GM19324 (cell line): Measurements from ENCODE around the gene DUSP1.

Source experiments
- ATAC-seq: cut with Tn5 transposase; IDR thresholded peaks from one replicate; pipeline ENCODE4 v1.9.1; 2021; ENCODE audit warnings: mild to moderate bottlenecking, moderate library complexity; ENCODE audit not compliant: unreplicated experiment, low FRiP score

Gene DUSP1

DNA sequence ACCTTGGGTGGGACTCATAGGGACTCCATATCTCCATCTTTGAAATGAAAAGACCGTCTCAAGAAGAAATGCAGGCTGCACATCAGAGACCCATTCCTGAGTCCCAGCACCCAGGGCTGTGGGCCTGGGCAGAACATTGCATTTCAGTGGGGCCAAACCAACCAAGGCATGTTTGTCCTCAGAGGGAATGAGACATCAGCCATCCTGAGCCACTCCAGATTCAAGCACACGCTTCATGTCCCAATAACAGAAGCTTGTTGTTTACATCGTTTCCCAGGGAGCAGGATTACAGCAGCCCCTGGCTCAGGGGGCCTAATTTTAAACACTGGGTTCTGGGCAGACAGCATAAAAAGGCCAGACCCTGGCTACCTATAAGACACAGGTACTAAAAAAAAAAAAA lies 24.3 kb downstream of the DUSP1 start:
- no peak for ATAC-seq

DNA sequence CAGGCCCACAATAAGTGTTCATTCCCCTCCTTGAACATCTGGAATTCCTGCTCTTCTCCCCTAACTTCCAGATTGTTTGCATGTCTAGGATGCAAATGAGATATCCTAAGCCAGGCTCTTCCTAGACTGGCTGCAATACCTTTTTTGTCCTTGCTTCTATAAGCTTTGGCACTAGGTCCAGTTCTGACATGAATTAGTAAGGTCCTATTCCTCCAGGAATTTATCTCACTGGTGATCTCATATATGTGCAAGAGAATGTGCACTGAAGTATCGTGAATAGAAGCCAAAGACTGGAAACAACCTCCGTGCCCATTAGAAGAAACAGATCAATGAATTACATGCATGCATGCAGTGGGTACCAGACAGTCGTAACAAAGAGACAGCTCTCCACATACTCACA lies 25.2 kb downstream of the DUSP1 start:
- no peak for ATAC-seq

DNA sequence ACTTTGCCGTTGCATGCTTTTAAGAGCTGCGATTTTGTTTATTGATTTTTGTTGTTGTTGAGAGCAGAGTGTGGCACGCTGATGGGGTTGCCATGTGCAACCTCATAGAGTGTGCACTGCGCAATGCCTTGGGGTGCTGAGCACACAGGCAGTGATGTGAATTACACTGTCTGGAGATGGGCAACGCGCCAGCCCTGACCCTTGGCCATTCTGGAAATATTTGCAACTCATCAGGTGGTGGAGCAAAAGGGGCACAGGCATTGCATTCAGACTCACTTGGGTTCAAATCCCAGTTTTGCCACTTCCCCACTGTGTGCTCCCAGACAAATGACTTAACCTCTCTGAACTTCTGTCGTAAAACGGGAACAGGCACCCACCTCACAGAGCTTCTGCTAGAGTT lies 25.6 kb downstream of the DUSP1 start:
- ATAC-seq = no peak

DNA sequence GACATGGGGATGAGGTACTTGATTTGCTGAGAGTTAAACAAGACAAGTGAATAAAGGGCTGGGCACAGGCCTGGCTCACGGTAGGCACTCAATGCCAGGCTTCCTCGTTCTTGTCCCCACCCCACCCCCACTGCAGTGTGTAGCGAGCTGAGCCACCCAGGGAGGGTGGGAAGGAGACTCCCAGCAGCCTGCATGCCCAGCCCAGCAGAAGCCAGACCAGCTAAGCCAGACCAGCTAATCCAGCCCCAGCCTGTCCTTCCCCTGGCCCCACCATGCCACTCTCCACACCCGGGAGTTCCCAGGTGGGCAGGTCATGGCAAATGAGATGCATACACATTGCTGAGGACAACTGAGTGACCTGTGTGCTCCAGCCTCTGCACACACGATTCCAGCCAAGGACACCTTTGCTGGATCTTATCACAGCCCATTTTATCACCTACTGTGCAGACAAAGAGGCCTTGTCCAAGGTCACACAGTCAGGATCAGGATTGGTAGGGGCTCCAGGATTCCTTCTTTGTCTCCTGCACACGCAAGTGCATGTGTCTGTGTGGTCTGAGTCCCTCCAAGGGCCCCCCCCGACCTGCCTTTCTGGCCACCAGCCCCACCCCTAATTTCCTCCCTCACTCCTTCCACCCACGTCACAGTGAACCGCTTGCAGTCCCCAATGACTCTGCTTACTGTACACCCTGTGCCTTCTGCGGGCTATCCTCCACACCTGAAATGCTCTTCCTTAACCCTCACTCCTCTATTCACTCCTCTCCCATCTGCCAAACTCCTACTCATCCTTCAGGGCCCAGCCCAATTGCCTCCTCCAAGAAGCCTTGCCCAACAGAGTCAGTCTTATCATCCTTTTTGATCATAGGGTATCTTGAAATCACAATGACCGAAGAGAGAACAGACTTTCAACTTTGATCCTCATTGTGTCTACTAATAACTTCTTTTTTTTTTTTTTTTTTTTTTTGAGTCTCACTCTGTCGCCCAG lies 26.6 kb downstream of the DUSP1 start:
- ATAC-seq = no peak

DNA sequence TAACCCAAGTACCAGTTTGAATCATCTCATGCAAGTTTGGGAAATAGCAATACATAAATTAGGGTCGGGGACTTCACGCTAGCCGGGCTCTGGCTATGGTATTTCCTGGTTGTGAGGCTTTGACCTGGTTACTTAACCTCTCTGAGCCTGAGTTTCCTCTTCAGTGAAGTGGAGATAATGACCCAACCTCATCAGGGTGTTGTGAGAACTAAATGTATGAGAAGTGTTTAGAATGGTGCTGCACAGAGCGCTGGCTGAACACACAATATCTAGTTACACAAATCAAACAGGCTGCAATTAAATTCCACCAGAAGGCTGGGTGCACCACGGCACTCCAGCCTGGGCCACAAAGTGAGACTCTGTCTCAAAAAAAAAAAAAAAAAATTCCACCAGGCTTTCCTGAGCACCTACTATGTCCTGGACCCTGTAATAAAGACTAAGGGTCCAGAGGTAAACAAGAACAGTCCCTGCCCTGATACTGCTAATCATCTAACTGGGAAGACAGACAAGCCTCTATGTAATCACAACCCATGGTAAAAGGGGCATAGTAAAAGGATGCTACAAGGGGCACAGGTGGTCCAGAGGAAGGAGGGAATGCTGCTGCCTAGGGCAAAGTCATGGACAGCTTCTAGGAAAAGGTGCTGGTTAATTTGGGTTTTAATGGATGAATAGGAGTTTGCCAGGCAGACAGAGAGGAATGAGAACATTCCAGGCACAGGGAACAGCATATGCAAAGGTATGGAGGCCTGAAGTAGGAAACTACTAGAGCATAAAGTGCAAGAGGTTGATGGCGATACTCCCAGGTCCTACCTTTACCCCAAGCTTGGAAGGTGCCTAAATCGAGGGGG lies 27.7 kb downstream of the DUSP1 start:
- no peak for ATAC-seq

DNA sequence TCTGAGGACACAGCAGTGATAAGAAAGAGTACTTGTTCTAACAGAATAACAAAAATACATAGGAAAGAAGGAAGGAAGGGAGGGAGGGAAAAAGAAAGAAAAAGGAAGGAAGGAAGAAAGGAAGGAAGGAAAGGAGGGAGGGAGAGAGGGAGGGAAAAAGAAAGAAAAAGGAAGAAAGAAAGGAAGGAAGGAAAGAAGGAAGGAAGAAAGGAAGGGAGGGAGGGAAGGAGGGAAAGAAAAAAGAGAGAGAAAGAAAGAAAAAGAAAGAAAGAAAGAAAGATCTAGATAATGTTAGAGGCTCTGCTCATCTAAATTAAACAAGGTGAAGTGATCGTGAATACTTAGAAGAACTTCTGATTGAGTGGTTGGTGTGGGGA lies 29.8 kb downstream of the DUSP1 start:
- ATAC-seq = no peak

DNA sequence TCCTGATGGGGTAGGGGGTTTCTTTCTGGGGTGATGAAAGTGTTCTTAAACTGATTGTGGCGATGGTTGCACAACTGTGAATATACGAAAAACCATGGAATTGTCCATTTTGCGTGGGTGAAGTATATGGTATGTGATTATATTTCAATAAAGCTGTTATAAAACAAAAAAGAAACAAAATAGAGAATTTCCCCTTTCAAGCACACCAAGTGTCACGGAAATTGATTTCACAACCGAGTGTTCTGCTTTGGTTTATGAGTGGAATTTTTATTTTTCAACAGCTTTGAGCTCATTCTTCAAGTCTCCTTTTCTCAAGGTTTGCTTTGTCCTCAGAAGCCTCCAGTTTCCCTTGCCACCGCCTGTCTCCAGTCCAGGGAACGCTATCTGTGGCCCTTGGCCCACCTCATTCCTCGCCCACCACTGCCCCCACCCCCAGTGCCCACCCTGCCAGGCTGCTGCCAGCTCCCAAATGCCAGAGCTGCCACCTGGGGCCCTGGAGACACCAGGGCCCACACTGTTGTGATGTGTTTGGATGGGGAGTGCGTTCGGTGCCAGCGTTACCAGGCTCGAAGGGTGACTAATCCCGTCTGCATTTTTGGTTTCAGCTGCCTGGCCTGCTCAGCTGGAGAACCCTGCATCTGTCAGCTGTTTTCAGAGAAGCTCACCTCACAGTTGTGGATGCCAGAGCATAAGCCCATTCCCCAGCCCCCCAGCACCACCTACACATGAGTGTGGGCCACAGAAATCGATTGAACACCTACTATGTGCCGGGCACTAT lies 30.4 kb downstream of the DUSP1 start:
- ATAC-seq = no peak

DNA sequence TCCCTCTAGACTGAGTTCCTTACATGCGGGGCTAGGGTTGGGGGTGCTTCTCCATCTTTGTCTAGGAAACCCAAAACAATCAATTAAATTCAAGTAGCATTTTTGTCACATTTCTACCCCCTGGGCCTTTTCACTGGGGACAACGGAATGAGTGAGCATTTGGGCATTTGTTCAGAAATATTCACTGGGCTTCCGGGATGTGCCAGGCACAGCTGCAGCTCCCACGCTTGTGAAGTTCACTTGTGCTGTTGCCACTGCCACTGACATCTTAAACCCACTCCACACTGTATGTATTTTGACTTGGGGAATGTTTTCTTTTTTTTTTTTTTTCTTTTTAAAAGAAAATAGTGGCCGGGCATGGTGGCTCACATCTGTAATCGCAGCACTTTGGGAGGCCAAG lies 31.6 kb downstream of the DUSP1 start:
- no peak for ATAC-seq

DNA sequence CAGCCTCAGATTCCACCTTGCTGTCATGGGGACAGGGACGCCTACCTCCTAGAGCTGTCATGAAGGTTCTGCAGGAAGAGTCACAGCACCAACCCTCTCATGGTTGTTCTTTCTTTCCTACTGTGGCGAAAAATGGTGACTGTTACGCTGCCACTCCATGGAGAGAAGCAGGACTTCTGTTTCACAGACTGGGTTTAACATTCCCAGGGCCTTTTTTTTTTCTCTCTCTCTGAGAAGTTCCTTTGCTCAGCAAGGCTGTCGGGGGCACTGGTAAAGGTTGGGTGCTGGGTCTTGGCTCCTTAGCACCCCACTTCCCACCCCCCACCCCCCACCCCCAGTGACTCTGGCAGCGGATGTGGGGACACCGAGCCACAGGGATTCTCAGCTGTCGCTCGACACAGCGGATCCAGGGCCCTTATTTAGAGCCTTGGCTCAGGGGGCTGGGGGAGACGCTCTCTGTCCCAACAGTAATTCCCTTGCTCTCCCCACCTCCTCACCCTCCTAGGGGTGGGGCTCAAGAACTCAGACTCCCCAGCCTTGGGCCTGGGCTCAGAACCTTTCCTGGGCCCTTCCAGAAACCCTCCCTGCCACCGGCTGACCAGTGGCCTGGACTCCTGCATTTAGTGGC lies 34.4 kb downstream of the DUSP1 start:
- no peak for ATAC-seq

DNA sequence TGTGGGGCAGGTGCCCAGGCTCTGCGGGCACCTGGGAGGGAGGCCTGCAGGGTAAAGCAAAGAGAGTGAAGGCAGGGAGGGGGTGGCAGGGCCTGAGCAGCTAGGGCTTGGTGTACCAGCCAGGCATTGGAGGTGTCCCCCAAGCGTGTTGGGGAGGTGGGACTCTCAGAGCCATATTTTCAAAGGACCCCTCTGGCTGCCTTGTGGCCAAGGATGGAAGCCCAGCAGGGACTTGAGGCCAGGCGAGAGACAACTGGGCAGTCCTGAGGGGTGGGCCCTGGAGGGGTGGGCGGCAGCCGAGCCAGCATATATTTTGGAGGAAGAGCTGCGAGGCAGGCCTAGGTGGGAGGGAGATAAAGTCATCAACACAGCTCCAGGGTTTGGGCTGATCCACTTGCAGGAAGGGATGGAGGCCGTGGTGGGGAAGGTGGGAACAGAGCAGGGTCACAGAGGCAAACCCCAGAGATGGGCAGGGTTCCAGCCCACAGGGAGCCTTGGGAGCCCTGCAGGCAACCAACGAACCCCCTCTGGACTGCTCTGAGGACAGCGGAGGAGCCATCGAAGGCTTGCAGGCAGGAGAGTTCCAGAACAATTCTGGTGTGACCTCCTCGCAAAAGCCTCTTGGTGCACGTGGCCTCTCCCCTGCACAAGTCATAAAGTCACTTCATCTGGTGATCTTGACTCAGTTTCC lies 35.7 kb downstream of the DUSP1 start:
- no peak for ATAC-seq

DNA sequence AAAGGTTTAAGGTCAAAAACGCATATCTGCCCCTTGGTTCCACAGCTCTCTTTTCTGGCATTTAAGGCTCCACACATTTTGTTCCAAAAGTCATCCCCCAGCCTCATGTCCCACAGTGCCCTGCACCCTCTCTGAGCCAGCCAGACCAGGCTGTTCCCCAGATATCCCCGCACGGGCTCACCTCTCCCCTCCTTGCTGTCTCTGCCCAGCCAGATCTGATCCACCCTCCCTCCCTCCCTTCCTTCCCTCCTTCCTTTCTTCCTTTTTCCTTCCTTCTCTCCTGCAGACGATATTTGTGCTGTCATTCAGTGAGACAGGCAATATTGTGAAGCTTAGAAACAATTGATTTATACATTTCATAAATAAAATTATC lies 37.0 kb downstream of the DUSP1 start:
- no peak for ATAC-seq

DNA sequence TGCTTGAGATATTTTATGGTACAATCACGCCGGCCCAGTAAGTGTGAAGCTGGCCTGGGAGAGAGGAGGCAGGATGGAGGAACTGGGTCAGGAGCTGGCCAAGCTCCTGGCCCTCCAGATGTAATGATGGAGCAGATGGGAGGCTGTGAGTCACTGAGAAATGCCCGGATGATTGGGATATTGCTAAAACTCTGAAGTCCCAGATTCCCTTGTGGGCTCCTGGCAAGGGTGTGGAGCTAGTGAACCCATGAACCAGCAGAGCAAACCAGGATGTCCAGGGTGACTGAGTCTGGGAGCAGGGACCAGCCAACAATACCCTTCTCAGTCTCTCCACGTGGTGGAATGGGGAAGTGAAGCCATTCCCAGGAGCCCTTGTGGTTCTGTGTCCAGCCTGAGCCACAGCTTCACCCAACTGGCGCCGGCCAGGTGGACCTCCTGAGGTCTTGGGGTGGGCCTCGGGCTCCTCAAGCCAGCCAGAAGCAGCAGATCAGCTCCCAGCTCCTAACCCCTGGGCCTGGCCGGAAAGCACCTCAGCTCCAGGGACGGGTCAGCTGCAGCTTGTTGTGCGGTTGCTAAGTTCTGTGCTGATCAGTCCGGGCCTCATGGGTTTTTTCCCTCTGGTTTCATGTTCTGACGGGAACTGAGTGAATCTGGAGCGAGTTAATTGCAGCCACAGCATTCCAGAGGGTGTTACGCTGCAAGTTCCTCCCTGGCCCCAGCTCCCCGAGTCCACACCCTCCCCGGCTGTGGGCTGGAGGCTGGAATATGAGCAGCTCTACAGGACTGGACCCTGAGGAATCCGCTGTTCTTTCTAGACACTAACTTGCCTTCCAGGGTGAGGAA lies 37.6 kb downstream of the DUSP1 start:
- no peak for ATAC-seq

DNA sequence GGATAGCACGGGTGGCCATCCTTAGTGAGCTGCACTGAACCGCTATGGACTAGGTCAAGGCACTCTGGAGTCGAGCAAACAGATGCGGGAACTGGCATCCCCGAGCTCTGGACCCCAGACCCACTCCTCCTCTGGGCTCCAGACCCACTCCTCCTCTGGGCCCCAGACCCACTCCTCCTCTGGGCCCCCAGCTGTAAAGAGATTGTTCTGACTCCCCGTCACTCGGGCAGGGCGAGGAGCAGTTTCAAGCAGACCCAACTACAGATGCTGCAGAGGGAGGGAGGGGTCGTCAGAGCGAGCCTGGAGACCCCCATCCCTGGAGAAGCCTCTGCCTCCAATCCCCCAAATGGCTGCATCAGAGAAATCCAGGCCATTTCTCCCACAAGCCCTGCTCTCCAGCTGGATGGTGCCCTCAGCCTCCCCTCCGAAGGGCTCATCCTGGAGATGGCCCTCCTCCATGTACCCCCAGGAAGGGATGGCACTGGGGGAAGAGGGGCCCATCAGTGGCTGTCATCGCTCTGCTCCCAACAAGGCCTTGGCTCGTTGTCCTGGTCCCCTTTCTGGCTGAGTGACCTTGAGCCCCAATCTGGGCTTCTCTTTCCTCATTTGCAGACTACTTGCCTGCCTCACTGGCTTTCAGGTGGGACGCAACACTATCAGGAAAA lies 38.7 kb downstream of the DUSP1 start:
- ATAC-seq = no peak

DNA sequence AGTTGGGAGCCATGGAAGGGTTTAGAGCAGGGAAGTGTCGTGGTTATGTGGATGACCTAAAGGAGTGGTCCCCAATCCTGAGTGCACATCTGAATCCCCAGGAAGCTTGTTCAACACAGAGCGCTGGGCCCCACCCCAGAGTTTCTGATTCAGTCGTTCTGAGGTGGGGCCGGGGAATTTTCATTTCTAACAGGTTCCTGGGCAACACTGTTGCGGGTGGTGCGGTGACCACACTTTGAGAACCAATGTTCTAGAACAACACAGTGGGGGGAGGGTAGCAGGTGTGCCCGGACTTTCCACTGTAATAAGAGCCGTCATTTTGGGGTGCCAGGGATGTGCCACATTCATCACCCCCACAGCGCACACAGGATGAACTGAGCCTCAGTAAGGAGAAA lies 39.3 kb downstream of the DUSP1 start:
- no peak for ATAC-seq

DNA sequence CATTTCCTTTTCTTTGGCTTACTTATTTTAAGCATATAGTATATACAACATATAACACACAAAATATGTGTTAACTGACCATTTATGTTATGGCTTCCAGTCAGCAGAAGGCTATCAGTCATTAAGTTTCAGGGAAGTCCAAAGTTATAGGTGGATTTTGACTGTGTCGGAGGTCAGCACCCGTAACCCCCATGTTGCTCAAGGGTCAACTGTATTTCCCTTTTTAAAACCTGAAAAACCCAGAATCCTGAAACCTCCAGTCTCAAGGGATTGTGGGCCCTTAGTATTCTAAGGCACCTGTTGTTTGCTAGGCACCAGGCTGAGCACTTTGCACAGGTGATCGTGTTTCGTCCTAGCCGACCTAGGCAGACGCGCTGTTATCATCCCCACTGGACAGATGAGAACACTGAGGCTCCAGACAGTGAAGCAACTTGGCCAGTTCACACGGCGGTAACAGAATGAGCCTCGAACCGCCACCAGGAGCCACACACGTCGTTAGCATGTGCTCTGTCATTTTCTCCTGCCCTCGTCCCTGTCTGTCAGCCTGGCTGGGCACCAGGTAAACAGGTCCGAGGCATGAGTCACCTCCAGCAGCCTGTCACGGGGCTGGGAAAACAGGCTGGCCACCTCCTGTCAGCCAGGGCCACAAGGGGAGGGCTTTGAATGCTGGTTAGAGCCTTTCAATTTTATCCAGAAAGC lies 39.9 kb downstream of the DUSP1 start:
- no peak for ATAC-seq

DNA sequence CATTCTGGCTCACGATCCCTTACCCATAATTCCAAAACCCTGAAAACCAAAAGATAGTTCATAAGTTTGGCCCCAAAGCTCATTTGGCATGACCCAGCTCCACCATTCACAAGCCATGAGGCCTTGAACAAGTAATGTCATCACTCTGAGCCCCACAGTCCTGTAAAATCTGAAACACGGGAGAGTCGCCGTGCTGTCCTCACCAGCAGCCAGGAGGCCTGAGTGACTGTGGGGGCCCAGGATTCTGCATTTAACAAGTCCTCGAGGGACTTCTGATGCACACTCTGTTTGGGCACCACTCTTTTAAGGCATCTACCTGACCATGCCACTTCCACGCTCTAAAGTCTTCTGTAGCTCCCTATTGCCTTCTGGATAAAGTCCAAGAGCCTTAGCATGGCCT lies 40.8 kb downstream of the DUSP1 start:
- no peak for ATAC-seq

DNA sequence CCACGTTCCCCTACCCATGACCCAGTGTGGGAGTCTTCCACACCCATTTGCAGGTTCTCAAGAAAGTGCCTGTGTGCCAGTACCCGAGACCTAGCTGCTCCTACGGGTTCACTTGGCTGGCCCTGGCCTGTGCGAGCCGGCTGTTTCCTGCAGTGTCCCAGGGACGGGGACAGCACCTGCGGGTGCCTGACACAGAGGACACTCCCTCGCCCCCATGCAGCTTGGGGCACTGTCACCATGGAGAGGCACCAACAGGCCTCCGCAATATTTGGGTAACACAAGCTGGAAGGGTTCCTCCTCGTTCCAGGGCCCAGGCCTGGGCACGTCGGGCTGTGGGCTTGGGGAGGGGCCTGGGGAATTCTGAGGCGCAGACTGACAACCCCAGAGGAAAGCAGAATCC lies 41.4 kb downstream of the DUSP1 start:
- no peak for ATAC-seq
